Transverse colon (tissue), 4 donors: ENCODE data around the gene LRATD1. TPM values are rescaled to one million over a fixed set of nuclear protein-coding genes. Genes with fewer than 3 reads are reported as not detected.

ENCODE experiments used
- DNase-seq: peaks from one replicate; pipeline ENCODE4 v3.0.0-alpha.2; 2019
- H3K27ac ChIP-seq, 4 donors: fragments of 200-600 bp; sonication (generic); 2 replicates each; pipeline ENCODE4 v1.5.1; 2016 to 2018; ENCODE audit warnings: inconsistent platforms in 4 of 4
- H3K27me3 ChIP-seq: fragments of 200-600 bp; sonication (generic); 2 replicates; pipeline ENCODE4 v1.5.1; 2017; ENCODE audit warnings: inconsistent platforms
- H3K36me3 ChIP-seq, 4 donors: fragments of 200-600 bp; sonication (generic); 2 replicates each; pipeline ENCODE4 v1.5.1; 2017 to 2019; ENCODE audit warnings: inconsistent platforms in 4 of 4
- H3K4me1 ChIP-seq, 4 donors: fragments of 200-600 bp; sonication (generic); 2 replicates each; pipeline ENCODE4 v1.5.1; 2017 to 2020; ENCODE audit warnings: inconsistent platforms in 4 of 4
- H3K4me3 ChIP-seq, 4 donors: fragments of 200-600 bp; sonication (generic); 1 replicate in 1 of 4; 2 replicates in 3 of 4; pipeline versions ENCODE4 v1.5.1 to v1.6.1; 2017 to 2019; ENCODE audit warnings: inconsistent platforms in 4 of 4
- H3K9me3 ChIP-seq, 2 donors: fragments of 200-600 bp; sonication (generic); 2 replicates each; pipeline ENCODE4 v1.5.1; 2017 to 2019; ENCODE audit warnings: inconsistent platforms in 2 of 2
- EP300 ChIP-seq: sonication (generic); formaldehyde crosslinking; IDR thresholded peaks from one replicate; pipeline ENCODE4 v1.6.1; 2017; ENCODE audit warnings: antibody characterized with exemption, low read depth
- POLR2A ChIP-seq: fragments of 450-650 bp; IDR thresholded peaks from one replicate; pipeline ENCODE4 v1.6.1; 2016; ENCODE audit warnings: antibody characterized with exemption, mild to moderate bottlenecking, moderate library complexity
- POLR2AphosphoS5 ChIP-seq, 3 donors: sonication (generic); formaldehyde crosslinking; IDR thresholded peaks; one replicate each; pipeline ENCODE4 v1.6.1; 2016; ENCODE audit warnings: antibody characterized with exemption in 3 of 3
- WGBS, 2 donors: methylation state at CpG; one replicate each; pipeline ENCODE4 v1.1.5; 2018; ENCODE audit warnings: low coverage in 1 of 2; 5-methylcytosine and 5-hydroxymethylcytosine counted together
- in situ Hi-C, 4 donors: fragments of 200-750 bp; cut with MboI; loops; one replicate each; pipeline versions ENCODE4 v1.15.0 to v1.15.1; 2017; ENCODE audit warnings: low sequenced_read_pairs in 3 of 4, low pct_ligation_motif_present in 1 of 4, low pct_unique_long_range_greater_than_20kb in 1 of 4
- intact Hi-C: fragments of 100-400 bp; cut with DNase I; formaldehyde crosslinking; loops from one replicate; pipeline ENCODE4 v1.15.1; 2023; ENCODE audit warnings: low total_unique reads
- total RNA-seq, 4 donors: library from RNA; depleted of rRNA; stranded (reverse); fragments of >200 nt; gene quantifications; one replicate each; pipeline ENCODE4 v1.1.0, GENCODE V29; 2016
- TF ChIP-seq, protein P1 (sequence below), 5 experiments: fragments of 200-600 bp in 3 of 5; fragments of 450-650 bp in 2 of 5; sonication (generic) in 3 of 5; IDR thresholded peaks; 1 replicate in 2 of 5; 2 replicates in 3 of 5; pipeline ENCODE4 v1.5.1; 2016 to 2017; ENCODE audit warnings: antibody characterized with exemption in 5 of 5, inconsistent platforms in 3 of 5, mild to moderate bottlenecking in 2 of 5, moderate library complexity in 1 of 5

The LRATD1 gene
- total RNA-seq, 4 donors from 2014 or later = 87.6 to 151 (median 118) TPM

DNA sequence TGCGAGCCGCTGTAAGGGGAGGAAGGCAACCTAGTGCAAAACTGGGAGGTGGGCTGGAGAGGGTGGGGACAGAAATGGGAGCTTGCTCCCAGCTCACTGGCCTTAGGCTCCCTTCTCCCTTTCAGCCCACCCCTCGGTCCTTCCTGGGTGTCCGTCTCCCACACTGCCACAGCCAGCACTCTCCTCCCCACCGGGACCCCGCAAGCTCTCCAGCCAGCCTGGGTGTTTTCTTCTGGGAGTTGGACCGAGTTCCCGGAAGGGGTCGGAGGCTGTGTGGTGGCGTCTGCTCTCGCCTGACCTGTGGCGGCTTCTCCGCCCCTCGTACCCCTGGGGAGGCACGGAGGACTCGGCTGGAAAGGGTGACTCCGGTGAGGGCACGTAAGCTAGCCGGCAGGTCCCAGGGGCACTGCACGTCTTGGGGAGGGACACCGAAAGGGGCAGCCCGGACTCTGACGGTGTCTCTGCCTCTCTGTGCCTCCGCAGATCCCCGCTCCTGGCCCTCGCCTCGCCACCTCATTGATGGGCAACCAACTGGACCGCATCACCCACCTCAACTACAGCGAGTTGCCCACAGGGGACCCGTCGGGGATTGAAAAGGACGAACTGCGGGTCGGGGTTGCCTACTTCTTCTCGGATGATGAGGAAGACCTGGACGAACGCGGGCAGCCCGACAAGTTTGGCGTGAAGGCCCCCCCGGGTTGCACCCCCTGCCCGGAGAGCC lies 1.1 kb downstream of the LRATD1 start:
- Histone ChIP-seq H3K27me3 (peaks cover 6% of the 10 kb centered on the region), H3K36me3 (no peaks in the 10 kb centered on the region), H3K4me3 (peak overlapping the region; percentile 44 to 67 (median 56)), H3K9me3 (no peaks in the 10 kb centered on the region), H3K27ac (peak overlapping the region; percentile 82 to 90 (median 88)), H3K4me1 (peaks cover 0 to 43% (median 13%) of the 10 kb centered on the region in 4 donors)
- DNase-seq = peak; percentile 18
- WGBS, 2 donors = 7% methylated on average over 41 of the region's 42 CpGs; no CpG with 5 or more reads in 1 of the 2 donors
- in situ Hi-C loops (no loop called here), intact Hi-C loops (no loop called here)
- TF ChIP-seq, protein P1, sequence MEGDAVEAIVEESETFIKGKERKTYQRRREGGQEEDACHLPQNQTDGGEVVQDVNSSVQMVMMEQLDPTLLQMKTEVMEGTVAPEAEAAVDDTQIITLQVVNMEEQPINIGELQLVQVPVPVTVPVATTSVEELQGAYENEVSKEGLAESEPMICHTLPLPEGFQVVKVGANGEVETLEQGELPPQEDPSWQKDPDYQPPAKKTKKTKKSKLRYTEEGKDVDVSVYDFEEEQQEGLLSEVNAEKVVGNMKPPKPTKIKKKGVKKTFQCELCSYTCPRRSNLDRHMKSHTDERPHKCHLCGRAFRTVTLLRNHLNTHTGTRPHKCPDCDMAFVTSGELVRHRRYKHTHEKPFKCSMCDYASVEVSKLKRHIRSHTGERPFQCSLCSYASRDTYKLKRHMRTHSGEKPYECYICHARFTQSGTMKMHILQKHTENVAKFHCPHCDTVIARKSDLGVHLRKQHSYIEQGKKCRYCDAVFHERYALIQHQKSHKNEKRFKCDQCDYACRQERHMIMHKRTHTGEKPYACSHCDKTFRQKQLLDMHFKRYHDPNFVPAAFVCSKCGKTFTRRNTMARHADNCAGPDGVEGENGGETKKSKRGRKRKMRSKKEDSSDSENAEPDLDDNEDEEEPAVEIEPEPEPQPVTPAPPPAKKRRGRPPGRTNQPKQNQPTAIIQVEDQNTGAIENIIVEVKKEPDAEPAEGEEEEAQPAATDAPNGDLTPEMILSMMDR (IDR thresholded peaks at IDR 0.05) = no peak
- TF ChIP-seq EP300 (no peak), POLR2A (no peak), POLR2AphosphoS5 (IDR thresholded peaks at IDR 0.05) (no peak)

DNA sequence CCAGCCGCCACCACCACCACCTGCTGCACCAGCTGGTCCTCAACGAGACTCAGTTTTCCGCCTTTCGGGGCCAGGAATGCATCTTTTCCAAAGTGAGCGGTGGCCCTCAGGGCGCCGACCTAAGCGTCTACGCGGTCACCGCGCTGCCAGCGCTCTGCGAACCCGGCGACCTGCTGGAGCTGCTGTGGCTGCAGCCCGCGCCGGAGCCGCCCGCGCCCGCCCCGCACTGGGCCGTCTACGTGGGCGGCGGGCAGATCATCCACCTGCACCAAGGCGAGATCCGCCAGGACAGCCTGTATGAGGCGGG lies 1.6 kb downstream of the LRATD1 start:
- in situ Hi-C loops (no loop called here), intact Hi-C loops (no loop called here)
- Histone ChIP-seq H3K27me3 (peaks cover 6% of the 10 kb centered on the region), H3K9me3 (no peaks in the 10 kb centered on the region), H3K36me3 (no peaks in the 10 kb centered on the region), H3K27ac (peak overlapping the region; percentile 82 to 90 (median 88)), H3K4me3 (peak overlapping the region; percentile 44 to 67 (median 56)), H3K4me1 (peaks cover 0 to 42% (median 12%) of the 10 kb centered on the region in 4 donors)
- TF ChIP-seq POLR2A = peak; percentile 38
- TF ChIP-seq, protein P1 (IDR thresholded peaks at IDR 0.05) = no peak
- DNase-seq = no peak
- WGBS, 2 donors = 30% methylated on average over 31 of the region's 31 CpGs; no CpG with 5 or more reads in 1 of the 2 donors

DNA sequence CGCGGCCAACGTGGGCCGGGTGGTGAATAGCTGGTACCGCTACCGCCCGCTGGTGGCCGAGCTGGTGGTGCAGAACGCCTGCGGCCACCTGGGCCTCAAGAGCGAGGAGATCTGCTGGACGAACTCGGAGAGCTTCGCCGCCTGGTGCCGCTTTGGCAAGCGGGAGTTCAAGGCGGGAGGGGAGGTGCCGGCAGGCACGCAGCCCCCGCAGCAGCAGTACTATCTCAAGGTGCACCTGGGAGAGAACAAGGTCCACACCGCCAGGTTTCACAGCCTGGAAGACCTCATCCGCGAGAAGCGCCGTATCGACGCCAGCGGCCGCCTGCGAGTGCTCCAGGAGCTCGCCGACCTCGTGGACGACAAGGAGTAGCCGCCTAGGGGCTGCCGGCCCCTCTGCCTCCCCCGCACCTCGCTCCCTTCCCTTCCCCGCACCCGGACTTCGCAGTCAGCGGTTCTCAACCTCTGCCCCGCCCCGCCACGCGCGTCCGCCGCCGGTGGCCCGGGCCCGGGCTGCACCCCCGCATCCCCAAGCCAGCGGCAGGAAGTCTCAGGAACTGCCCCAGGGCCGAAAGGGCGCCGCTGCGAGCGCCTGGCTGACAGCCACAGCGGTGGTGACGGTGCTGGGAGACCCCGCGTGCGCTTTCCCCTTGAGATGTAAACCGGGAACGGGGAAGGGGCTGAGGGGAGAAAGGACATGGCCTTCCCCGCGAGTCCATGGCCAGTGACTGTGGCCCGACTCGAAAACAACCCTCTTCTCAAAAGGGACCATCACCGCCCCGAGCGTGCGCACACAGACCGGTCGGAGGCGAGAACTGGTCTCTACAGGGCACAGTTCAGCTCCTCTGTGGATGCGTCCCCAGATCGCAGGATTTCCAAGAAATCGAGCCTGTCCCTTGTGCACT lies 2.2 kb downstream of the LRATD1 start:
- Histone ChIP-seq H3K4me1 (peaks cover 0 to 36% (median 12%) of the 10 kb centered on the region in 4 donors), H3K27me3 (peaks cover 6% of the 10 kb centered on the region), H3K36me3 (no peaks in the 10 kb centered on the region), H3K4me3 (peak overlapping the region; percentile 44 to 67 (median 56)), H3K27ac (peak overlapping the region; percentile 82 to 90 (median 88)), H3K9me3 (no peaks in the 10 kb centered on the region)
- 6% methylated on average over 54 of the region's 81 CpGs; no CpG with 5 or more reads in 1 of the 2 donors for WGBS, 2 donors
- in situ Hi-C loops (no loop called here), intact Hi-C loops (no loop called here)
- TF ChIP-seq EP300 = no peak
- TF ChIP-seq, protein P1 (IDR thresholded peaks at IDR 0.05) = peak; percentile 68 to 87 (median 75)
- peak in 2 of 3 donors; percentile 37 to 64 for TF ChIP-seq POLR2AphosphoS5 (IDR thresholded peaks at IDR 0.05)
- TF ChIP-seq POLR2A = no peak
- DNase-seq = peak; percentile 90

DNA sequence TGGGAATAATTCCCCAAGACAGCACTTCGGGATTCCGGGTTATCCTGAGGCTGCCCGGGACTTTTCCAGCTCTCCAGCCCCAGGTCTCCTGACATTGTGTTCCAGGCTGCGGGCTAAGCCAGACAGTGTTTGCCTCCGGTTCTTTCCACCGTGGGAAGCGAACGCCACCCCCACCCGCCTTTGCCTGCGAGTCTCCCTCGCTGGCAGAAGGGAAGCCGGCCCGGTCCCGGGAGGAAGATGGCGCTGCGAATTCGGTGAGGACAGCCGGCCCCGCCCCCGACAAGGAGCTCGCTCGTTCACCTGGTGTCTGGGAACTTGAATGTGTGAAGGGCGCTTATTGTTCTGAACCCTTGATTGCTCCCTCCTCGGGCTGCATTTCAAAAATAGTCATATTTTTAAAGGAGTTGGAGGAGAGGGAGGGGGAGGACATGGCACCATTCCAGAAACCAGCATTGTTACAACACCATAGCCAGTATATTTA lies 2.9 kb downstream of the LRATD1 start:
- TF ChIP-seq POLR2AphosphoS5 (IDR thresholded peaks at IDR 0.05) (peak in 1 of 3 donors; percentile 54), POLR2A (no peak)
- TF ChIP-seq, protein P1 (IDR thresholded peaks at IDR 0.05) = no peak
- Histone ChIP-seq H3K9me3 (no peaks in the 10 kb centered on the region), H3K4me1 (peaks cover 0 to 36% (median 12%) of the 10 kb centered on the region in 4 donors), H3K27me3 (peaks cover 6% of the 10 kb centered on the region), H3K27ac (peak overlapping the region; percentile 82 to 90 (median 88)), H3K36me3 (no peaks in the 10 kb centered on the region), H3K4me3 (peak overlapping the region; percentile 44 to 67 (median 56))
- intact Hi-C loops (no loop called here), in situ Hi-C loops (no loop called here)
- WGBS, 2 donors = 5% methylated on average over 24 of the region's 24 CpGs; no CpG with 5 or more reads in 1 of the 2 donors
- DNase-seq = peak; percentile 83
